GM08714 (cell line): Measurements from ENCODE around the gene OSGIN1.

Source experiments
- H3K4me3 ChIP-seq: fragments of 200-500 bp; sonication (Bioruptor generic); 2 replicates; pipeline ENCODE4 v1.5.1; 2014; ENCODE audit warnings: mild to moderate bottlenecking, low read length, inconsistent platforms
- ZNF274 ChIP-seq: IDR thresholded peaks from 2 replicates; pipeline ENCODE4 v1.6.1; 2012; ENCODE audit warnings: mild to moderate bottlenecking, low read depth, low read length

Gene OSGIN1

GRCh38 chr16:83964684-83965443 is 11.8 kb downstream of the OSGIN1 start:
- TF ChIP-seq ZNF274 = no peak
- no peak overlapping the region for H3K4me3 ChIP-seq

- no peak for TF ChIP-seq ZNF274
- no peak overlapping the region for H3K4me3 ChIP-seq
Measured at GRCh38 chr16:83965444-83966152, 12.6 kb downstream of the OSGIN1 start.

GRCh38 chr16:83966153-83966696 is 13.2 kb downstream of the OSGIN1 start:
- H3K4me3 ChIP-seq = no peak overlapping the region
- no peak for TF ChIP-seq ZNF274

- no peak for TF ChIP-seq ZNF274
- no peak overlapping the region for H3K4me3 ChIP-seq
Measured at GRCh38 chr16:83967091-83967490, 14.1 kb downstream of the OSGIN1 start.

GRCh38 chr16:83967838-83968305 is 14.8 kb downstream of the OSGIN1 start, which contains the start of gene NECAB2:
TSS of gene NECAB2 (plus strand) at chr16:83968244. CDS start at chr16:83968649, 405 bp downstream.
- TF ChIP-seq ZNF274 = no peak
- no peak within 1 kb of the TSS for H3K4me3 ChIP-seq

- H3K4me3 ChIP-seq = no peak overlapping the region
- TF ChIP-seq ZNF274 = no peak
Measured at GRCh38 chr16:83968306-83968851, 15.3 kb downstream of the OSGIN1 start.

GRCh38 chr16:83968891-83969649 is 16.0 kb downstream of the OSGIN1 start:
- no peak for TF ChIP-seq ZNF274
- H3K4me3 ChIP-seq = no peak overlapping the region

- no peak overlapping the region for H3K4me3 ChIP-seq
- no peak for TF ChIP-seq ZNF274
Measured at GRCh38 chr16:83969771-83970429, 16.9 kb downstream of the OSGIN1 start.

- H3K4me3 ChIP-seq = no peak overlapping the region
- no peak for TF ChIP-seq ZNF274
Measured at GRCh38 chr16:83970430-83970815, 17.4 kb downstream of the OSGIN1 start.

- TF ChIP-seq ZNF274 = no peak
- H3K4me3 ChIP-seq = no peak overlapping the region
Measured at GRCh38 chr16:83971165-83972130, 18.4 kb downstream of the OSGIN1 start.

- no peak for TF ChIP-seq ZNF274
- no peak overlapping the region for H3K4me3 ChIP-seq
Measured at GRCh38 chr16:83972256-83973008, 19.4 kb downstream of the OSGIN1 start.

- no peak for TF ChIP-seq ZNF274
- H3K4me3 ChIP-seq = no peak overlapping the region
Measured at GRCh38 chr16:83973077-83973476, 20.0 kb downstream of the OSGIN1 start.
